Measurements from ENCODE around the gene PDE6B. TPM values are rescaled to one million over a fixed set of nuclear protein-coding genes. Genes with fewer than 3 reads are reported as not detected.

Gene PDE6B
- 10 to 100 TPM; 14.2 to 21.7 (median 19.8) TPM for total RNA-seq
- 16.6 TPM for total RNA-seq (2013)
- 2.4 to 14.2 (median 10.4) reads per million in 29 experiments for total RNA-seq

GRCh38 chr4:624705-625590 is at the start of gene PDE6B:
PDE6B (plus strand) TSS chr4:625573; CDS start chr4:625627, 54 bp downstream.
- Mint-ChIP-seq H3K9me3 (no peaks in the 10 kb centered on the region), H3K27ac (no peak within 1 kb of the TSS), H3K27me3 (peaks cover 8 to 26% of the 10 kb centered on the region in 2 donors), H3K4me3 (no peak within 1 kb of the TSS), H3K4me1 (no peaks in the 10 kb centered on the region), H3K36me3 (no peaks in the 10 kb centered on the region)
- peaks cover 0 to 60% of the 10 kb centered on the region in 2 experiments for H3K27me3 ChIP-seq (replicated peaks in 1 of 2; ENCODE audit: control insufficient read depth in 2 of 2, extremely low read depth in 1 of 2, insufficient read depth in 2 of 2, low read length in 1 of 2)
- POLR2A ChIA-PET, result no interaction called here
- CTCF ChIA-PET, result interaction anchor here in 1 of 2 donors (0.7 kb wide), 1 partner anchor 382 kb away, joined by 3 read pairs; no protein-coding TSS in a partner anchor
- no peaks in the 10 kb centered on the region for H3K9me3 ChIP-seq
- 85% methylated on average over 12 of the region's 21 CpGs for WGBS (ENCODE audit: insufficient coverage)
- no peaks in the 10 kb centered on the region for H3K4me1 ChIP-seq (ENCODE audit: control insufficient read depth in 1 of 2, extremely low read depth in 1 of 2, insufficient read depth in 2 of 2, low read length in 2 of 2)
- ATAC-seq (replicated peaks in 1 of 4) (no peak), DNase-seq (no peak)
- no peak within 1 kb of the TSS for H3K4me3 ChIP-seq (ENCODE audit: control insufficient read depth in 1 of 2, extremely low read depth in 1 of 2, low read length in 1 of 2)
- H3K27ac ChIP-seq (ENCODE audit: low read length), result no peak within 1 kb of the TSS
- H3K36me3 ChIP-seq (ENCODE audit: control insufficient read depth in 2 of 2, extremely low read depth in 1 of 2, insufficient read depth in 1 of 2, low read length in 1 of 2), result no peaks in the 10 kb centered on the region

GRCh38 chr4:576245-576821 is 49.0 kb upstream of the PDE6B start, which contains the start of gene TMEM271:
TMEM271 (minus strand) TSS chr4:576295; CDS start chr4:576062, 233 bp downstream.
- ChIA-PET CTCF (no interaction called here), POLR2A (no interaction called here)
- 5% methylated on average over 16 of the region's 60 CpGs for WGBS (ENCODE audit: insufficient coverage)
- Mint-ChIP-seq H3K27me3 (peaks cover 57 to 67% of the 10 kb centered on the region in 2 donors), H3K27ac (peak within 1 kb of the TSS in 1 of 2 donors; percentile 15), H3K4me1 (peaks cover 13 to 15% (median 15%) of the 10 kb centered on the region in 3 donors), H3K4me3 (peak within 1 kb of the TSS; percentile 50 to 72 (median 59)), H3K9me3 (peaks cover 0 to 7% (median 0%) of the 10 kb centered on the region in 3 donors), H3K36me3 (no peaks in the 10 kb centered on the region)
- Histone ChIP-seq H3K4me1 (ENCODE audit: control insufficient read depth in 1 of 2, extremely low read depth in 1 of 2, insufficient read depth in 2 of 2, low read length in 2 of 2) (peaks cover 0 to 14% of the 10 kb centered on the region in 2 experiments), H3K27me3 (replicated peaks in 1 of 2; ENCODE audit: control insufficient read depth in 2 of 2, extremely low read depth in 1 of 2, insufficient read depth in 2 of 2, low read length in 1 of 2) (peaks cover 32 to 61% of the 10 kb centered on the region in 2 experiments), H3K36me3 (ENCODE audit: control insufficient read depth in 2 of 2, extremely low read depth in 1 of 2, insufficient read depth in 1 of 2, low read length in 1 of 2) (no peaks in the 10 kb centered on the region), H3K27ac (ENCODE audit: low read length) (no peak within 1 kb of the TSS), H3K4me3 (ENCODE audit: control insufficient read depth in 1 of 2, extremely low read depth in 1 of 2, low read length in 1 of 2) (no peak within 1 kb of the TSS), H3K9me3 (no peaks in the 10 kb centered on the region)
- no peak for ATAC-seq (replicated peaks in 1 of 4)
- no peak for DNase-seq

GRCh38 chr4:576991-577498 is 48.3 kb upstream of the PDE6B start:
- H3K9me3 Mint-ChIP-seq, result peaks cover 0 to 5% (median 0%) of the 10 kb centered on the region in 3 donors
- no peaks in the 10 kb centered on the region for H3K36me3 Mint-ChIP-seq
- WGBS (ENCODE audit: insufficient coverage), result 3% methylated on average over 33 of the region's 37 CpGs
- POLR2A ChIA-PET, result no interaction called here
- Histone ChIP-seq H3K9me3 (no peaks in the 10 kb centered on the region), H3K27me3 (replicated peaks in 1 of 2; ENCODE audit: control insufficient read depth in 2 of 2, extremely low read depth in 1 of 2, insufficient read depth in 2 of 2, low read length in 1 of 2) (peaks cover 32 to 59% of the 10 kb centered on the region in 2 experiments), H3K4me1 (ENCODE audit: control insufficient read depth in 1 of 2, extremely low read depth in 1 of 2, insufficient read depth in 2 of 2, low read length in 2 of 2) (peaks cover 0 to 14% of the 10 kb centered on the region in 2 experiments), H3K4me3 (ENCODE audit: control insufficient read depth in 1 of 2, extremely low read depth in 1 of 2, low read length in 1 of 2) (no peak overlapping the region), H3K36me3 (ENCODE audit: control insufficient read depth in 2 of 2, extremely low read depth in 1 of 2, insufficient read depth in 1 of 2, low read length in 1 of 2) (no peaks in the 10 kb centered on the region), H3K27ac (ENCODE audit: low read length) (no peak overlapping the region)
- peak overlapping the region; percentile 50 to 72 (median 59) for H3K4me3 Mint-ChIP-seq
- peak overlapping the region in 1 of 2 donors; percentile 15 for H3K27ac Mint-ChIP-seq
- peaks cover 13 to 15% (median 15%) of the 10 kb centered on the region in 3 donors for H3K4me1 Mint-ChIP-seq
- no peak for ATAC-seq (replicated peaks in 1 of 4)
- peaks cover 55 to 65% of the 10 kb centered on the region in 2 donors for H3K27me3 Mint-ChIP-seq
- CTCF ChIA-PET, result no interaction called here
- DNase-seq, result no peak

- H3K4me1 ChIP-seq (ENCODE audit: control insufficient read depth in 1 of 2, extremely low read depth in 1 of 2, insufficient read depth in 2 of 2, low read length in 2 of 2), result peaks cover 0 to 14% of the 10 kb centered on the region in 2 experiments
- no peak for ATAC-seq (replicated peaks in 1 of 4)
- Mint-ChIP-seq H3K36me3 (no peaks in the 10 kb centered on the region), H3K4me3 (peak overlapping the region in 1 of 3 donors; percentile 72), H3K4me1 (peaks cover 13 to 15% (median 15%) of the 10 kb centered on the region in 3 donors), H3K27ac (peak overlapping the region in 1 of 2 donors; percentile 1), H3K27me3 (peaks cover 49 to 61% of the 10 kb centered on the region in 2 donors), H3K9me3 (peaks cover 0 to 5% (median 2%) of the 10 kb centered on the region in 3 donors)
- DNase-seq, result no peak
- H3K27ac ChIP-seq (ENCODE audit: low read length), result no peak overlapping the region
- H3K9me3 ChIP-seq, result no peaks in the 10 kb centered on the region
- CTCF ChIA-PET, result no interaction called here
- WGBS (ENCODE audit: insufficient coverage), result 6% methylated on average over 42 of the region's 52 CpGs
- no peaks in the 10 kb centered on the region for H3K36me3 ChIP-seq (ENCODE audit: control insufficient read depth in 2 of 2, extremely low read depth in 1 of 2, insufficient read depth in 1 of 2, low read length in 1 of 2)
- H3K27me3 ChIP-seq (replicated peaks in 1 of 2; ENCODE audit: control insufficient read depth in 2 of 2, extremely low read depth in 1 of 2, insufficient read depth in 2 of 2, low read length in 1 of 2), result peaks cover 32 to 53% of the 10 kb centered on the region in 2 experiments
- POLR2A ChIA-PET, result no interaction called here
- H3K4me3 ChIP-seq (ENCODE audit: control insufficient read depth in 1 of 2, extremely low read depth in 1 of 2, low read length in 1 of 2), result no peak overlapping the region
Observed at GRCh38 chr4:577499-578450, 47.6 kb upstream of the PDE6B start.

- Histone ChIP-seq H3K27ac (ENCODE audit: low read length) (no peak overlapping the region), H3K27me3 (replicated peaks in 1 of 2; ENCODE audit: control insufficient read depth in 2 of 2, extremely low read depth in 1 of 2, insufficient read depth in 2 of 2, low read length in 1 of 2) (peaks cover 24 to 46% of the 10 kb centered on the region in 2 experiments), H3K9me3 (peaks cover 1% of the 10 kb centered on the region), H3K4me1 (ENCODE audit: control insufficient read depth in 1 of 2, extremely low read depth in 1 of 2, insufficient read depth in 2 of 2, low read length in 2 of 2) (peaks cover 0 to 14% of the 10 kb centered on the region in 2 experiments), H3K36me3 (ENCODE audit: control insufficient read depth in 2 of 2, extremely low read depth in 1 of 2, insufficient read depth in 1 of 2, low read length in 1 of 2) (no peaks in the 10 kb centered on the region), H3K4me3 (ENCODE audit: control insufficient read depth in 1 of 2, extremely low read depth in 1 of 2, low read length in 1 of 2) (no peak overlapping the region)
- Mint-ChIP-seq H3K27ac (no peak overlapping the region), H3K4me3 (peak overlapping the region in 1 of 3 donors; percentile 23), H3K36me3 (no peaks in the 10 kb centered on the region), H3K9me3 (peaks cover 0 to 10% (median 4%) of the 10 kb centered on the region in 3 donors), H3K4me1 (peaks cover 13 to 15% (median 13%) of the 10 kb centered on the region in 3 donors), H3K27me3 (peaks cover 44 to 54% of the 10 kb centered on the region in 2 donors)
- DNase-seq (no peak), ATAC-seq (replicated peaks in 1 of 4) (no peak)
- ChIA-PET CTCF (no interaction called here), POLR2A (no interaction called here)
- WGBS (ENCODE audit: insufficient coverage), result 23% methylated on average over 30 of the region's 32 CpGs
Observed at GRCh38 chr4:578451-579443, 46.6 kb upstream of the PDE6B start.

Measured in T-cell (primary cell).